Stomach (tissue), 4 donors: ENCODE measurements around the gene ACAD8.

Experiments
- CTCF ChIP-seq, 7 experiments: fragments of 450-650 bp in 4 of 7; fragments of 200-600 bp in 3 of 7; sonication (generic) in 3 of 7; IDR thresholded peaks; one replicate each; pipeline ENCODE4 v1.5.1; 2016 to 2019; ENCODE audit warnings: antibody characterized with exemption in 7 of 7, control low read depth in 2 of 7, mild to moderate bottlenecking in 1 of 7
- POLR2A ChIP-seq, 4 donors: fragments of 450-650 bp; IDR thresholded peaks; one replicate each; pipeline ENCODE4 v1.6.1; 2016; ENCODE audit warnings: antibody characterized with exemption in 4 of 4, control low read depth in 2 of 4, mild to moderate bottlenecking in 1 of 4, moderate library complexity in 1 of 4
- POLR2AphosphoS5 ChIP-seq, 3 donors: sonication (generic); formaldehyde crosslinking; IDR thresholded peaks; one replicate each; pipeline ENCODE4 v1.6.1; 2016; ENCODE audit warnings: antibody characterized with exemption in 3 of 3

- no peak for TF ChIP-seq POLR2AphosphoS5 (IDR thresholded peaks at IDR 0.05)
- TF ChIP-seq POLR2A (IDR thresholded peaks at IDR 0.05) = no peak
- TF ChIP-seq CTCF (IDR thresholded peaks at IDR 0.05) = no peak
Measured at GRCh38 chr11:134206185-134206584, 47.2 kb upstream of the ACAD8 start.
